Trophoblast cell (in vitro differentiated cells and primary cell): ENCODE data around the gene ALK.

Experiments used
- DNase-seq, 2 donors: peaks; one replicate each; pipeline ENCODE4 v3.0.0-alpha.2; 2016
- H2AFZ ChIP-seq: 2 replicates; pipeline ENCODE4 v1.6.1; 2013; ENCODE audit warnings: low read length, moderate library complexity, mild to moderate bottlenecking; ENCODE audit not compliant: insufficient read depth, poor library complexity
- H2AK5ac ChIP-seq: 2 replicates; pipeline ENCODE4 v1.6.1; 2013; ENCODE audit warnings: mild to moderate bottlenecking, low read length
- H2BK120ac ChIP-seq: 2 replicates; pipeline ENCODE4 v1.6.1; 2013; ENCODE audit warnings: low read length, mild to moderate bottlenecking, moderate library complexity; ENCODE audit not compliant: insufficient read depth, poor library complexity
- H2BK12ac ChIP-seq: 2 replicates; pipeline ENCODE4 v1.6.1; 2013; ENCODE audit warnings: mild to moderate bottlenecking, low read length, moderate library complexity
- H2BK5ac ChIP-seq: 2 replicates; pipeline ENCODE4 v1.6.1; 2013; ENCODE audit warnings: low read length, low read depth, moderate library complexity, mild to moderate bottlenecking; ENCODE audit not compliant: poor library complexity
- H3K14ac ChIP-seq: 2 replicates; pipeline ENCODE4 v1.6.1; 2013; ENCODE audit warnings: mild to moderate bottlenecking, low read length
- H3K18ac ChIP-seq: 2 replicates; pipeline ENCODE4 v1.6.1; 2013; ENCODE audit warnings: mild to moderate bottlenecking, low read length
- H3K23ac ChIP-seq: 2 replicates; pipeline ENCODE4 v1.6.1; 2013; ENCODE audit warnings: low read length
- H3K27ac ChIP-seq: 2 replicates; pipeline ENCODE4 v1.5.1; 2013; ENCODE audit warnings: low read depth, mild to moderate bottlenecking, inconsistent platforms, low read length, moderate library complexity
- H3K27me3 ChIP-seq: 2 replicates; pipeline ENCODE4 v1.6.1; 2013; ENCODE audit warnings: inconsistent platforms, mild to moderate bottlenecking, low read length, moderate library complexity; ENCODE audit not compliant: insufficient read depth
- H3K36me3 ChIP-seq, 2 experiments: 1 replicate in 1 of 2; 2 replicates in 1 of 2; pipeline ENCODE4 v1.6.1; 2013; ENCODE audit warnings: low read length in 2 of 2, mild to moderate bottlenecking in 2 of 2, moderate library complexity in 1 of 2; ENCODE audit not compliant: insufficient read depth in 2 of 2, control insufficient read depth in 1 of 2
- H3K4ac ChIP-seq: 2 replicates; pipeline ENCODE4 v1.6.1; 2013; ENCODE audit warnings: low read depth, mild to moderate bottlenecking, low read length, moderate library complexity
- H3K4me1 ChIP-seq, 2 experiments: 1 replicate in 1 of 2; 2 replicates in 1 of 2; pipeline ENCODE4 v1.6.1; 2013; ENCODE audit warnings: low read length in 2 of 2, mild to moderate bottlenecking in 2 of 2, moderate library complexity in 1 of 2; ENCODE audit not compliant: insufficient read depth in 2 of 2, control insufficient read depth in 1 of 2
- H3K4me2 ChIP-seq: 2 replicates; pipeline ENCODE4 v1.6.1; 2013; ENCODE audit warnings: inconsistent platforms, mild to moderate bottlenecking, low read length, moderate library complexity
- H3K4me3 ChIP-seq: 2 replicates; pipeline ENCODE4 v1.5.1; 2013; ENCODE audit warnings: mild to moderate bottlenecking, low read depth, low read length, inconsistent platforms
- H3K79me1 ChIP-seq: one replicate; pipeline ENCODE4 v1.6.1; 2013; ENCODE audit warnings: low read length
- H3K79me2 ChIP-seq: 2 replicates; pipeline ENCODE4 v1.6.1; 2013; ENCODE audit warnings: low read length, mild to moderate bottlenecking; ENCODE audit not compliant: control insufficient read depth, insufficient read depth, poor library complexity
- H3K9ac ChIP-seq: 2 replicates; pipeline ENCODE4 v1.6.1; 2013; ENCODE audit warnings: mild to moderate bottlenecking, low read length
- H3K9me3 ChIP-seq: 2 replicates; pipeline ENCODE4 v1.6.1; 2013; ENCODE audit warnings: low read depth, mild to moderate bottlenecking, control low read depth, inconsistent platforms, low read length; ENCODE audit not compliant: insufficient read depth
- H4K12ac ChIP-seq: 2 replicates; pipeline ENCODE4 v1.6.1; 2013; ENCODE audit warnings: low read depth, mild to moderate bottlenecking, low read length, moderate library complexity
- H4K8ac ChIP-seq: 2 replicates; pipeline ENCODE4 v1.6.1; 2013; ENCODE audit warnings: low read depth, mild to moderate bottlenecking, low read length, moderate library complexity
- H4K91ac ChIP-seq: one replicate; pipeline ENCODE4 v1.6.1; 2013; ENCODE audit warnings: low read depth, mild to moderate bottlenecking, low read length, moderate library complexity
- WGBS: extraction: QIAGEN DNeasy Blood & Tissue Kit; methylation state at CpG from one replicate; pipeline ENCODE4 v1.1.7; 2013; ENCODE audit warnings: missing lambda C conversion rate; ENCODE audit not compliant: insufficient read length, insufficient coverage; ENCODE audit errors: extremely low coverage; 5-methylcytosine and 5-hydroxymethylcytosine counted together

The ALK gene

GRCh38 chr2:29336341-29337241 is 584.8 kb downstream of the ALK start:
- H2BK5ac ChIP-seq, result no peak overlapping the region
- no peak overlapping the region for H3K9ac ChIP-seq
- no peak overlapping the region for H2AFZ ChIP-seq
- no peak overlapping the region for H2BK12ac ChIP-seq
- DNase-seq, result peak in 1 of 2 donors; percentile 16
- no peaks in the 10 kb centered on the region for H3K27me3 ChIP-seq
- peaks cover 0 to 4% of the 10 kb centered on the region in 2 experiments for H3K4me1 ChIP-seq
- H3K4me3 ChIP-seq, result no peak overlapping the region
- no peak overlapping the region for H3K18ac ChIP-seq
- H3K23ac ChIP-seq, result no peak overlapping the region
- no peak overlapping the region for H4K91ac ChIP-seq
- H3K27ac ChIP-seq, result no peak overlapping the region
- H4K8ac ChIP-seq, result no peak overlapping the region
- H2BK120ac ChIP-seq, result no peak overlapping the region
- no peak overlapping the region for H2AK5ac ChIP-seq
- no peaks in the 10 kb centered on the region for H3K79me2 ChIP-seq
- H3K4ac ChIP-seq, result no peak overlapping the region
- no peak overlapping the region for H4K12ac ChIP-seq
- H3K9me3 ChIP-seq, result no peaks in the 10 kb centered on the region
- H3K4me2 ChIP-seq, result no peak overlapping the region
- H3K79me1 ChIP-seq, result no peaks in the 10 kb centered on the region
- WGBS, result no CpG with 5 or more reads among the region's 10 CpGs
- H3K14ac ChIP-seq, result no peak overlapping the region
- H3K36me3 ChIP-seq, result no peaks in the 10 kb centered on the region

GRCh38 chr2:29335396-29335795 is 586.0 kb downstream of the ALK start:
- Histone ChIP-seq H3K9me3 (no peaks in the 10 kb centered on the region), H3K27ac (no peak overlapping the region), H3K4me1 (peaks cover 0 to 4% of the 10 kb centered on the region in 2 experiments), H3K79me1 (no peaks in the 10 kb centered on the region), H3K36me3 (no peaks in the 10 kb centered on the region), H4K8ac (no peak overlapping the region), H4K12ac (no peak overlapping the region), H3K18ac (no peak overlapping the region), H2BK120ac (no peak overlapping the region), H3K23ac (no peak overlapping the region), H3K4ac (no peak overlapping the region), H3K79me2 (no peaks in the 10 kb centered on the region), H3K4me2 (no peak overlapping the region), H3K9ac (no peak overlapping the region), H3K27me3 (no peaks in the 10 kb centered on the region), H3K14ac (no peak overlapping the region), H2BK12ac (no peak overlapping the region), H2BK5ac (no peak overlapping the region), H2AFZ (no peak overlapping the region), H2AK5ac (no peak overlapping the region), H3K4me3 (no peak overlapping the region), H4K91ac (no peak overlapping the region)
- no CpG with 5 or more reads among the region's 5 CpGs for WGBS
- DNase-seq, result no peak

- WGBS, result no CpG with 5 or more reads among the region's 10 CpGs
- Histone ChIP-seq H4K12ac (no peak overlapping the region), H3K79me2 (no peaks in the 10 kb centered on the region), H3K4me3 (no peak overlapping the region), H2BK12ac (no peak overlapping the region), H2AK5ac (no peak overlapping the region), H3K79me1 (no peaks in the 10 kb centered on the region), H3K4ac (no peak overlapping the region), H4K91ac (no peak overlapping the region), H2BK5ac (no peak overlapping the region), H3K36me3 (no peaks in the 10 kb centered on the region), H3K14ac (no peak overlapping the region), H3K27me3 (no peaks in the 10 kb centered on the region), H3K4me2 (no peak overlapping the region), H3K18ac (no peak overlapping the region), H3K9me3 (no peaks in the 10 kb centered on the region), H3K27ac (no peak overlapping the region), H2AFZ (no peak overlapping the region), H3K23ac (no peak overlapping the region), H3K4me1 (peaks cover 0 to 4% of the 10 kb centered on the region in 2 experiments), H2BK120ac (no peak overlapping the region), H3K9ac (no peak overlapping the region), H4K8ac (no peak overlapping the region)
- no peak for DNase-seq
Observed at GRCh38 chr2:29334706-29335105, 586.7 kb downstream of the ALK start.

- Histone ChIP-seq H4K91ac (no peak overlapping the region), H3K36me3 (no peaks in the 10 kb centered on the region), H3K18ac (no peak overlapping the region), H3K4ac (no peak overlapping the region), H3K79me1 (no peaks in the 10 kb centered on the region), H3K4me3 (no peak overlapping the region), H2BK5ac (no peak overlapping the region), H4K12ac (no peak overlapping the region), H3K4me1 (no peaks in the 10 kb centered on the region), H4K8ac (no peak overlapping the region), H3K4me2 (no peak overlapping the region), H2BK120ac (no peak overlapping the region), H3K27me3 (no peaks in the 10 kb centered on the region), H3K14ac (no peak overlapping the region), H3K79me2 (no peaks in the 10 kb centered on the region), H3K27ac (no peak overlapping the region), H2BK12ac (no peak overlapping the region), H2AK5ac (no peak overlapping the region), H3K9me3 (peaks cover 2% of the 10 kb centered on the region), H3K9ac (no peak overlapping the region), H3K23ac (no peak overlapping the region), H2AFZ (no peak overlapping the region)
- no CpG with 5 or more reads among the region's 2 CpGs for WGBS
- no peak for DNase-seq
Observed at GRCh38 chr2:29332540-29332939, 588.8 kb downstream of the ALK start.
